Ascending aorta (tissue), 2 donors: Measurements from ENCODE around the gene MAPK11. TPM values are rescaled to one million over a fixed set of nuclear protein-coding genes. Genes with fewer than 3 reads are reported as not detected.
A peak's percentile ranks its signal among the peaks of the same experiment; 100 is the strongest.

Source experiments
- DNase-seq, 2 donors: peaks; one replicate each; pipeline ENCODE4 v3.0.0-alpha.2; 2019; ENCODE audit warnings: low spot score in 2 of 2
- H3K27ac ChIP-seq, 2 donors: fragments of 200-600 bp; sonication (generic); one replicate each; pipeline ENCODE4 v1.5.1; 2016 to 2017; ENCODE audit warnings: mild to moderate bottlenecking in 1 of 2
- H3K27me3 ChIP-seq: fragments of 200-600 bp; sonication (generic); one replicate; pipeline ENCODE4 v1.5.1; 2017
- H3K36me3 ChIP-seq, 2 donors: fragments of 200-600 bp; sonication (generic); one replicate each; pipeline ENCODE4 v1.5.1; 2016
- H3K4me1 ChIP-seq, 2 donors: fragments of 200-600 bp; sonication (generic); one replicate each; pipeline ENCODE4 v1.5.1; 2016 to 2017; ENCODE audit warnings: mild to moderate bottlenecking in 1 of 2
- H3K4me3 ChIP-seq, 2 donors: fragments of 200-600 bp; sonication (generic); one replicate each; pipeline ENCODE4 v1.5.1; 2016 to 2017; ENCODE audit warnings: mild to moderate bottlenecking in 1 of 2
- H3K9me3 ChIP-seq, 2 donors: fragments of 200-600 bp; sonication (generic); one replicate each; pipeline ENCODE4 v1.5.1; 2016
- intact Hi-C: fragments of 100-400 bp; cut with DNase I; formaldehyde crosslinking; loops from one replicate; pipeline ENCODE4 v1.15.1; 2023
- total RNA-seq: library from RNA; depleted of rRNA; stranded (reverse); fragments of >200 nt; gene quantifications from one replicate; pipeline ENCODE4 v1.1.0, GENCODE V29; 2016
- TF ChIP-seq, protein P1 (sequence below), 3 experiments: fragments of 200-600 bp in 2 of 3; fragments of 450-650 bp in 1 of 3; sonication (generic) in 2 of 3; IDR thresholded peaks; one replicate each; pipeline ENCODE4 v1.5.1; 2016 to 2019; ENCODE audit warnings: antibody characterized with exemption in 3 of 3, mild to moderate bottlenecking in 1 of 3, moderate library complexity in 1 of 3

The MAPK11 gene
- total RNA-seq, 1 donor from 2014 or later = 117 TPM

DNA sequence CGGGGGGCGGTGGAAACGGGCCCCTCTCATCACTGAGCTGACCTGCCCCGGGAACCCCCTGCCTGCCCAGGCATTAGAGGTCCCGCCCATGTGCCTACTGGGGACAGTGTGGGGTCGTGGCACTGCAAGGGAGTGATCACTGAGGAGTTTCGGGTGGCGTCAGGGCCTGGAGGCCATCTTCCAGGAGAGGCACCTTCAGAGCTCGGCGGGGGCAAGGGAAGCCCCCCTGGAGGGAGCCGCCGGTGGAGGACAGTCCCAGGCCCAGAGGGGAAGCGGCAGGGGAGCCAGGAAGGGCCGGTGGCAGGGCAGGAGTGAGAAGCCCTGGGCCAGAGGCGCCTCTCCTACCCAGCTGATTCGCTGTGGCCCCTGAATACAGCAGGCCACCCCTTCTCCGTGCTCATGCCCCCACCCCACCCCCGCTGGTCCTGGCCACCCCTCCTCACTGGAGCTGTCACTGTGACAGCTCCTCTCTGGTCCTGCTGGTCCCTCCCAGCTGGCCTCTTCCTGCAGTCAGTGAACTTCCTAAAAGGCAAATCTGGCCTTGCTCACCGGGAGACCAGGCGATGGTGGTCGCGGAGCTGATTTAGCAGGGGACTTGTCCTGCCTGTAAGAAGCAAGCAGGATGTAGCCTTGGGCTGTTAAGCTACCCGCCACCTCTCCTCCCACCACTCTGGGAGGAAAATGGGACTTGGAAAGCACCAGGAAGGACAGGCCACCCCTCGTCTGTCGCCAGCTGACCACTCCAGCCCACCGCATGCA lies 2.0 kb upstream of the MAPK11 start:
- DNase-seq = no peak
- H3K4me1 ChIP-seq = peaks cover 11 to 32% of the 10 kb centered on the region in 2 donors
- peaks cover 23 to 24% of the 10 kb centered on the region in 2 donors for H3K36me3 ChIP-seq
- H3K27ac ChIP-seq = no peak overlapping the region
- H3K4me3 ChIP-seq = peak overlapping the region; percentile 49 to 66
- no peaks in the 10 kb centered on the region for H3K9me3 ChIP-seq
- intact Hi-C loops = no loop called here
- H3K27me3 ChIP-seq = no peaks in the 10 kb centered on the region
- TF ChIP-seq, protein P1, sequence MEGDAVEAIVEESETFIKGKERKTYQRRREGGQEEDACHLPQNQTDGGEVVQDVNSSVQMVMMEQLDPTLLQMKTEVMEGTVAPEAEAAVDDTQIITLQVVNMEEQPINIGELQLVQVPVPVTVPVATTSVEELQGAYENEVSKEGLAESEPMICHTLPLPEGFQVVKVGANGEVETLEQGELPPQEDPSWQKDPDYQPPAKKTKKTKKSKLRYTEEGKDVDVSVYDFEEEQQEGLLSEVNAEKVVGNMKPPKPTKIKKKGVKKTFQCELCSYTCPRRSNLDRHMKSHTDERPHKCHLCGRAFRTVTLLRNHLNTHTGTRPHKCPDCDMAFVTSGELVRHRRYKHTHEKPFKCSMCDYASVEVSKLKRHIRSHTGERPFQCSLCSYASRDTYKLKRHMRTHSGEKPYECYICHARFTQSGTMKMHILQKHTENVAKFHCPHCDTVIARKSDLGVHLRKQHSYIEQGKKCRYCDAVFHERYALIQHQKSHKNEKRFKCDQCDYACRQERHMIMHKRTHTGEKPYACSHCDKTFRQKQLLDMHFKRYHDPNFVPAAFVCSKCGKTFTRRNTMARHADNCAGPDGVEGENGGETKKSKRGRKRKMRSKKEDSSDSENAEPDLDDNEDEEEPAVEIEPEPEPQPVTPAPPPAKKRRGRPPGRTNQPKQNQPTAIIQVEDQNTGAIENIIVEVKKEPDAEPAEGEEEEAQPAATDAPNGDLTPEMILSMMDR (IDR thresholded peaks at IDR 0.05) = no peak

DNA sequence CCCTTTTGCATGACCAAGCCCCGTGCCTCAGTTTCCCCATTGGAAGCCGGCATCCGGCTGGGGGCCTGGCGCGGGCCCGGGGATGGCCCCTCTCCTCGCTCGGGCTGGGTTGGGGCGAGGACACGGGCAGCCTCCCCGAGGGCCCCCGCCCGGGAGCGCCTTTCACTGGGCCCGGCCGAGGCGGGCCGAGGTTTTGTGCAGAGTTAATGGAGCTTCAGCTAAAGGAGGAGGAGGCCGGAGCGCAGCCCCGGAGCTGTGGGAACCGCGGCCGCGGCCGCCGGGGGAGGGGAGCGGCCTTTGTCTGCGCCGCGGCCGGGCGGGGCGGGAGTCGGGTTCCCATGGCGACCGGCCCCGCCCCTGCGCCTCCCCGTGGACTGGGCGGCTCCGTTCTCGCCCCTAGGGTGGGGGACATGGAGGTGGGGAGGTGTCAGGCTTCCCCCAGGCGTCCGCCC lies 1.4 kb upstream of the MAPK11 start:
- TF ChIP-seq, protein P1 (IDR thresholded peaks at IDR 0.05) = peak in 1 of 3 experiments; percentile 3
- no peak overlapping the region for H3K27ac ChIP-seq
- no peaks in the 10 kb centered on the region for H3K27me3 ChIP-seq
- no peak for DNase-seq
- H3K36me3 ChIP-seq = peaks cover 18% of the 10 kb centered on the region in 2 donors
- intact Hi-C loops = loop anchor here (2.0 kb wide), 1 partner anchor 19 kb away; no protein-coding TSS in a partner anchor
- H3K4me3 ChIP-seq = peak overlapping the region; percentile 49 to 66
- H3K4me1 ChIP-seq = peaks cover 15 to 34% of the 10 kb centered on the region in 2 donors
- no peaks in the 10 kb centered on the region for H3K9me3 ChIP-seq

DNA sequence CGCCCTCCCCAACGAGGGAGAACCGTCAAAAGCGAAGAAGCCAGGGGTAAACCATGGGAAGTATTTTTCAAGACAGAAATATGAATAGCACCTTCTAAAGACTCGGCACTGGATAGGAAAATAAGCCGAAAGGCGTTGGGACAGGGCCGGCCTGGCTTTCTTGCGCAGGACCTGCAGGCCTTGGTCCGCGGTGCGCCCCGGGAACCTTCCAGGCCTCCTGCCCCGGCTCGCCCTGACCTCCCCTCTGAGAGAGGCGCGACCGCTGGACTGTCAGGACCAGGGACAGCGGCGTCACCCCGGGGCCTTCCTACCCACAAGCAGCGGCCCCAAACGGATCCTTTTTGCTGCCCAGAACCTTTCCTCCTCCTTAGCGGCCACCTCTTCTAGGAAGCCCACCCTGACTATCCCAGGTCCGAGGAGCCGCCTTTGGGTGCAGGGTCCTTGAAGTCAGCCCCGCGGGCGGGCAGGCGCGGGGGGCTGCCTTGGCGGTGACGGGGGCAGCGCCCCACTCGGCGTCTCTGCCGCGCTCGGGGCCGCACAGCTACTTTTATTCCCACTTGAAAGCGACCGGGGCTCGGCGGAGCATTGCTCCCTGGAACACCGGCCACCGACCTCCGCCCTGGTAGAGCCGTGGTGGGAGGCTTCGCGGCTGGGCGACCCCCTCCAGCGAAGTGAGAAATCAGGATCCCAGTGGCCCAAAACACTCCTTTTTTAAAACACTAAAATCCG lies 650 bp upstream of the MAPK11 start:
- Histone ChIP-seq H3K4me1 (peaks cover 15 to 34% of the 10 kb centered on the region in 2 donors), H3K36me3 (peaks cover 11% of the 10 kb centered on the region in 2 donors), H3K27ac (peak overlapping the region in 1 of 2 donors; percentile 41), H3K4me3 (peak overlapping the region; percentile 49 to 66), H3K27me3 (no peaks in the 10 kb centered on the region), H3K9me3 (no peaks in the 10 kb centered on the region)
- TF ChIP-seq, protein P1 (IDR thresholded peaks at IDR 0.05) = no peak
- DNase-seq = peak in 1 of 2 donors; percentile 84
- intact Hi-C loops = loop anchor here (2.0 kb wide), 1 partner anchor 18 kb away; no protein-coding TSS in a partner anchor

DNA sequence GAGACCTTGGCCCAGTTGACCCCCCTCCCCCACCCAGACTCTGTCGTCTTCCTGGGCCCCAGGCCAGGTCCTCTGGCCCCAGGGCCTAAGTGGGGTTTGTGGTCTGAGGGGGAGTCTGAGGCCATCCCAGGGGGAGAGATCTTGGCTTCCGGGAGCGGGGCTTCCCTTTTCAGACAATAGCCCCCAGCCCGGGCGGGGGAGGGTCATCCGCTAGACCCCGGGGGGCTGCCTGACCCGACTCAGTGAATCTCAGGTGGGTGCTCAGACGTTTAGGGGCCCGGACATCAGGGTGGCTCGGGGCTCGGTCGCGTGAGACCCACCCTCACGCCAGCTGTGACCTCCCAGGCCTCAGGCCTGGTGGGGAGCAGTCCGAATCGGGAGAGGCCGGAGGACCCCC lies 609 bp downstream of the MAPK11 start:
- peaks cover 15 to 34% of the 10 kb centered on the region in 2 donors for H3K4me1 ChIP-seq
- intact Hi-C loops = no loop called here
- TF ChIP-seq, protein P1 (IDR thresholded peaks at IDR 0.05) = no peak
- no peak for DNase-seq
- peak overlapping the region; percentile 49 to 66 for H3K4me3 ChIP-seq
- no peaks in the 10 kb centered on the region for H3K9me3 ChIP-seq
- H3K27ac ChIP-seq = peak overlapping the region; percentile 42 to 51
- H3K27me3 ChIP-seq = no peaks in the 10 kb centered on the region
- H3K36me3 ChIP-seq = no peaks in the 10 kb centered on the region

DNA sequence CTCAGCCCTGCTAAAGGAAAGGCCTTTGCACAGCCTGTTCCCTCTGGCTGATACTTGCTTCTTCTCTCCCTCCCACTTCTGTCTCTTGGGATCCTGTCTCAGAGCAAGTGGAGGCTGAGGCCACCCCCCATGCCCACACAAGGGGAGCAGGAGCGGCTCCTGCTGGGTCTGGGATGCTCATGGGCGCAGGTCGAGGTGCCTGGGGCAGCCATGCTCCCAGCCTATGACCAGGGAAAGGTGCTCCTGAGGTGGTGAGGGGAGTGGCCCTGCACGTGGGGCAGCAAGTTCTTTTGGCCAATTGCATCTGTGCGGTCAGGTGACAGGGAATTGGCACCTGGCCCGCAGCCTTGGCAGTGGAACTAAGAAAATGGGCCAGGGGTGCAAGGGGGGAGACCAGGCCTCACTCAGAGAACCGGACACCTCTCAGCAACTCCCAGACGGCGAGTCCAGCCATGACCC lies 1.5 kb downstream of the MAPK11 start:
- no peaks in the 10 kb centered on the region for H3K9me3 ChIP-seq
- DNase-seq = no peak
- H3K4me1 ChIP-seq = peaks cover 15 to 34% of the 10 kb centered on the region in 2 donors
- TF ChIP-seq, protein P1 (IDR thresholded peaks at IDR 0.05) = no peak
- no peak overlapping the region for H3K4me3 ChIP-seq
- H3K27me3 ChIP-seq = no peaks in the 10 kb centered on the region
- no peak overlapping the region for H3K27ac ChIP-seq
- H3K36me3 ChIP-seq = no peaks in the 10 kb centered on the region
- intact Hi-C loops = no loop called here
